HuH-7 (cell line): Measurements from ENCODE around the gene TBX15.
A peak's percentile ranks its signal among the peaks of the same experiment; 100 is the strongest.
"Not testable (repeated sequence)": the region's sequence is repeated elsewhere in the genome, so short reads cannot be mapped to it uniquely, and the experiment has no call there.

Experiments used
- DNase-seq: peaks from one replicate; pipeline ENCODE4 v3.0.0; 2011; ENCODE audit warnings: low spot score

Gene TBX15

GRCh38 chr1:118958937-118959631 is 29.1 kb downstream of the TBX15 start:
- no peak for DNase-seq

GRCh38 chr1:118958140-118958539 is 30.0 kb downstream of the TBX15 start:
- no peak for DNase-seq

DNA sequence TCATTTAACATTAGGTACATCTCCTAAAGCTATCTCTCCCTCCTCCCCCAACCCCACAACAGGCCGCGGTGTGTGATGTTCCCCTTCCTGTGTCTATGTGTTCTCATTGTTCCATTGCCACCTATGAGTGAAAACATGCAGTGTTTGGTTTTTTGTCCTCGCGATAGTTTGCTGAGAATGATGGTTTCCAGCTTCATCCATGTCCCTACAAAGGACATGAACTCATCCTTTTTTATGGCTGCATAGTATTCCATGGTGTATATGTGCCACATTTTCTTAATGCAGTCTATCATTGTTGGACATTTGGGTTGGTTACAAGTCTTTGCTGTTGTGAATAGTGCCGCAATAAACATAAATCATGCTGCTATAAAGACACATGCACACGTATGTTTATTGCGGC is 30.6 kb downstream of the TBX15 start:
- DNase-seq, result not testable (repeated sequence)

GRCh38 chr1:118954301-118954905 is 33.7 kb downstream of the TBX15 start:
- no peak for DNase-seq

GRCh38 chr1:118951270-118951936 is 36.7 kb downstream of the TBX15 start:
- no peak for DNase-seq

- DNase-seq, result no peak
These were observed 38.8 kb downstream of the TBX15 start for GRCh38 chr1:118949315-118949714.

DNA sequence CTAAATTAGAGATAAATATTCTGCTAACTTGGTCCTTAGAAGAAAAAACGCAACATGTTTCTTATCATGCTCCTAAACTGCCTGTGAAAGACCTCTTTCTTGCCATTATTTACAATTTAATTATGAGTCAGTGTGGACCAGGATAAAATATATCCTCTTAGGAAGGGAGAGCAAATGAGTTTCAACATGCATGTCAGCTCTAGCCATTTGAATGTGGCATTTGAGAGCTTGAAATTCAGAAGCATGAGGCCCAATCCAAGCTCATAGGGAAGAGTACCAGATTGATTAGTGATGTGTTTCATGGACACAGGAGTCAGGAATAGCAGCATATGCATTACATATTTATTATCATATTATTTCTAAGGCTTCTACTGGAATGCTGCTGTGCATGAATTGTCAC is 39.3 kb downstream of the TBX15 start:
- no peak for DNase-seq

DNA sequence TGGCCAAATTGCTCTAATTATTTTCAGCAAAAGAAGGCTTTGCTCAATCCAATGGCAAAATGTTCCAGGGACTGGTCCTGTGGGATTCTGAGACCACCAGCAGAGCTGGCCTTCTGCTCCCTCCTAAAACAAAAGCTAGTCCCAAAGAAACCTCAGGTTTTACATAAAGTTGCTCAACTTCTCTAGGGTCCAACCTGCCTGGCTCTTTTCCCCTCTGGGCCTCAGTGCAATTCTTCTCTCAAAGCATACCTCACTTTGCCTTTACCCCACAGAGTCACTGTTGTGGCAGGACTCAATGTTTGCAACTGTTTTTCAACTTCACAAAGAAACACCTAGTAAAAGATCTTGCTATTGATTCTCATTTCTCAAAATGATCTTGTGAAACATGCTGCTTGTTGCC is 39.8 kb downstream of the TBX15 start:
- DNase-seq, result no peak

DNA sequence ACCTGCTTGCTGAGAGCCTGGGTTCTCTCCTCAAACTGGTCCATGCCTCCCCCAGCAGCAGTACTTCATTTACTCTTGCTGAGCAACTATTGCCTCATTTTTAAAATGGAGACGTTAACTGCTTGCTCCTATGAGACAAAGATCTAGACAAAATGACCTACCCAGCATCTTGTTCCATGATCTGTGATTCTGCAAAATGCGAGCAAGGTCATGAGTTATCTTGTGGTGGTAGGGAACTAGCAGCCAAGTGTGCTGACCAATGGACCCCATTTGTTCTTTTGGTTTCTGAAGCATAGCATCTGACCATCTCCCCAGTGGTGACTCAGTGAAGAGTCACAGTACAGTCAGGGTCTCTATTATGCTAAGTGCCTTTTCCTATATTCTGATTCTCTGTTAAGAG is 40.4 kb downstream of the TBX15 start:
- DNase-seq, result no peak

GRCh38 chr1:118947003-118947765 is 41.0 kb downstream of the TBX15 start:
- no peak for DNase-seq

DNA sequence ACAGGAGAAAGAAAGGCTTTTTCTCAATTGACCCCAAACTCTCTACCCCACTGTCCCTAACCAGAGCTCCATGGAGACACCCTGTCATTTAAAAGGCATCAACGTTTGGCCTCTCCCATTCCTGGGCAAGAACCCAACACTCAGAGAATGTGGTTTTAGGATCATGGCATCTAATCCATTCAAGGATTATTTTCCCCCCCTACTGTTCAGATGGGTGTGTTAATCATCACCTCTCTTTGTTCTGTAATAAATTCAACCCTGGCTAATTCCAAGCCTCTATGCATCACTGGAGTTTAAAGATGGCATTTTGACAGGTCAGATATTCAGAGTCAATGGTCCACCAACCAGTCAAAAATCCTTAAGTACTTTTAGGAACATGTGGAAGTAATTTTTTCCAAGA is 42.7 kb downstream of the TBX15 start:
- no peak for DNase-seq

DNA sequence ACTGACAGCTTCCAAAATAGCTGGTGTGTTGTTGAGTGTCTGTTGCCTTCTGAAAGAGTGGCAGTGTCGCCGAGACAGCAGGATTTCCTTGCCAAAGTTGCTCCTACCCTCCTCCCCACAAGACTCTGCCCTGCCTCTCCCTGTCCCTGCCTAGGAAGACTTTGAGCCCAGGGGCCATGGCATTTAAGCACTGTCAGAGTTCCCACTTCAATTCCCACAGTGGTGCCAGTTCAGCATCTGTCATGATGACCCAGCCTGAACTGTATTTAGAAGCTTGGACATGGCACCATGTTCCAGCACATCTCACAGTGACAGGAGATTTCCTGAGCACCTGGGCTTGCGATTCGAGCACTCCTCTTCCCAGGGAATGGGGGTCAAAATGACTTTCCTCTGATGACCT is 43.6 kb downstream of the TBX15 start:
- DNase-seq, result no peak

- DNase-seq, result no peak
These were observed 44.0 kb downstream of the TBX15 start for GRCh38 chr1:118944133-118944532.

GRCh38 chr1:118940957-118941356 is 47.2 kb downstream of the TBX15 start:
- no peak for DNase-seq

- no peak for DNase-seq
These were observed 50.6 kb downstream of the TBX15 start for GRCh38 chr1:118937413-118938072.

DNA sequence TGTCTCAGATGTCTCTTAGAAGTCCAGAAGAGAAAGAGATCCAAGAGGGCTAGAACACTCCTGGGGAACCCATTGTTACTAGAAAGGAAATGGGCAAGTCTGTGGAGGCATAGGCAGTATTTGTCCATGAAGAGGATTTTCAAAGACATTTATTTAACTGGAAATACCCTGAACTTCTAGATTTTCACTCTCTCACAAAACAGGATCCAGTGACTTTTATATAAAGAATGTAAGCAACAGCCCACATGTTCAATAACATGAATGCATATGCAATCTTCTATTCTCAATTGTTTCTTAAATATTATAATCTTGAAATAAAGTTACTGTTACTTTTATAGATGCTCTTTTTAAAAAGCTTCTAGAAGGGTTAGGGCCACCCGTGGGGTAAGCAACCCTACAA is 53.4 kb downstream of the TBX15 start:
- DNase-seq, result no peak

GRCh38 chr1:118933051-118933781 is 54.9 kb downstream of the TBX15 start:
- no peak for DNase-seq

DNA sequence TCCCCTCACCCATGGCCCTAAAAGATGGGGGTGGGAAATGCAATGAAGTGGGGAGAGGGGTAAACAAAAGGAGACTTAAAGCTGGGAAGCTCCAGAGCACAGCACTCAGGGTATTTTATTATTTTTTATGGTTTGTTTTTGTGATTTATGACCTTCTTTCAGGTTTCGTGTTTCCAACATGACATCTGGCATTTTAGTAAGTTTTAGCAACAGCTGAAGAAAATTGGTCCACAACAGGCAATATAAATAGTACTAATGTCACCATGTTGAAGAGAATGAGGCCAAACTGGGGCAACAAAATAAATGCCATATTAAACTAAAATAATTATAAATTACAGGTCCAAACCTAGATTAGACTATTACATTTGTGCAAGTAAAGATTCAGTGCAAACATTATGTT is 56.3 kb downstream of the TBX15 start:
- DNase-seq, result no peak

DNA sequence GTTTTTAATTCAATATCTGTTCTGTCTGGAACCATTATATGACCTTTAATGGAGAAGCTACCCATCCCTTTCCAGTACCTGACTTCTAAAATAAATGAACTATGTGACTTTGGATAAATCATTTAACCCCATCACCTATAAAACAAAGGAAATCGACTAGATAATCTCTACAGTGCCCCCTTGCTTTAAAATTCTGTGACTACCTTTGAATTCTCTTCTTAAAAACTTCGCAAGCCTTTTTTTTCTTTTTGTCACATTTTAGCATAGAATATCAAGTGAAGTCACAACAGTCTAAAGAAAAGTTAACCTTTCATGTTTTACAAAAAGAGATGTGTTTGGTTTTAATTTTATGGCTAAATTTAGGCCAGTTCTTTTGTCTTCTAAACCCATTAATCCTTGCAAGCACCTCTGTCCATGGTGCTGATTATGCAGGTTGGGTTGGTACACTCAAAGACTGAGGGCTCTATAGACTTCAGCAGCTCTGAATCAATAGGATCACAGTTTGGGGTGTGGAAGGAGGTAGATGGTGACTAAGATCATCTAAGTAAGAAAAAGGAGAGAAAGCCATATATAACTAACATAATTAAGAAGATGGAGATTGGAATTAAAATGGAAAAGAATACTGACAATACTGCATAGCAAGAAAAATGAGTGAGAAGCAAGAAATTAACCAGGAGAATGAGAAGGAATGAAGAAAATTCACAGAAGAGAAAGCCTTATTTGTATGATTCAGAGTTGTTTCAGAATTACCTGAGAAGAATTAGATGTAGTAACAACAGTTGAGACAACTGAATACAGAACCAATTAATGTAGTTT is 59.2 kb downstream of the TBX15 start:
- peak; percentile 10 for DNase-seq

DNA sequence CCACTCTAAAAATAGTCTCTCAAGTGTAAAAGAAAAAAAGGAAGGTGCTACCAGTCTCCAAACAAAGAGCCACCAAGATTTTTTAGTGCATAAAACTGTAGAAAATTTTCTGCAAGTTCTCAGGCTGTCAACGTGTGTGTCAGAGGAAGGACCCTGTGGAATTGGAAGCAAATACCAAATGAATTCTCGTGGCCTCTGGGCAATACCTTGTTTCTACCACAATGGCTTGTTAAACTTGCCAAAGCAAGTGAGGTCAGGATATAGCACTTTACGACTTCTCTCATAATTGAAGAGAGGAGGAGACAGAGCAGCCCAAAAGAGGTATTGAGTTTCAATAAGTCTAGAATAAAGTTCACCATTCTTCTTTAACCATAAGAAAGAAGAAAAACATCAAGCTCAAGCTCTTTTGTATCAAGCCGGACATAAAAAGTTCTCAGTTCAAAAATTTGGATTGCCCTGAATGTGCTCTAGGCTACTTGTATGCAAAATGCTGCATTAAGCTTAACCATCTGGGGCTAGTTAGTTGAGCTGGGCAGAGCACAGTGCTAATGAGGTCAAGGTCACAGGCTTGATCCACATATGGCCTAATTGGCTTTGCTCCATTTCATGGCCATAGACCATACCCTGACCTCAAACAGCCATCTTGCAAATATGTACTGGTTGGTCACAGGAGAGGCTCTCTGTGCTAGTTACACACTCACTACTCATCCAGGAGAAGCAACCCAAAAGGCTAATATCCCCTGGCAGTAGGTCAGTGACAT is 60.5 kb downstream of the TBX15 start:
- no peak for DNase-seq
